ENCODE results near the gene ATG13. TPM values are rescaled to one million over a fixed set of nuclear protein-coding genes. Genes with fewer than 3 reads are reported as not detected.

ATG13 gene
- polyA plus RNA-seq, 1 of the 3 experiments (the other 2 are of a cell fraction), result 39.4 TPM

DNA sequence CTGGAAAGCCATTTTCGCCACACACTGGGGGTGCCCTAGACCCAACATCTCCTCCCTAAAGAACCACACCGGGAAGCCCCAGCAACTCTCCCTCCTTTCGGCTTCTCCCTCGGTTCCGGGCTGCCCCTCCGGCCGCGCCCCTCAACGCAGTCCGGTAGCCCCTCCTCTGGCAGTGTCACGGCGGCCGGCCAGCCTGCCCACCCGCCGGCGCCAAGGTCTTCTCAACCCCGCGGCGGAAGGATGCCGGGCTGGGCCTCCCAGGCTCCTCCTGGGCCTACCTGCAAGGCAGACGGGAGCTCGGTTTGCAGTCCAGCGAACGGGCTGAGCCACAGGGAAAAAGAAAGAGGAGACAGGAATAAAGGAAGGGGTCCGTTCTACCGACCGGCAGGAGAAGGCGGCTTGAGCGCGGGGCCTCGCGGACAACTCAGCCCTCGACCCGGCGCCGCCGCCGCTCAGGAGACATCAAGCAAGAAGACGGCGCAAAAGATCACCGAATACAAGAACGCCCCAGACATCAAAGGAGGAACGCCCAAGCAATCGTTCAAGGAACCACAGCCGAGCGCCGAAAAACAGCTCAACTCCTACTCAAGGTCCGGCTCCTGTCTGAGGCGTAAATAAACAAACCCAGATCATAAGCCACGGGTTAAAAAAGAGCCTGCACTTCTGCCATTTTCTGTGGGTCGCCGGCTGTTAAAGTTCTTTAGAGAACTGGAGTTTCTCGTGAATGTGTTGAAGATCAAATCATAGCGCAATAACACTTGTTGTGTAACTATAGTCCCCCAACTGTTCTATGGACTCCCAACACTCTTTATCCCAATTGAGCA, 23.6 kb upstream of the ATG13 start, which contains the start of gene AMBRA1 (continued):
- TF ChIP-seq, protein P1, sequence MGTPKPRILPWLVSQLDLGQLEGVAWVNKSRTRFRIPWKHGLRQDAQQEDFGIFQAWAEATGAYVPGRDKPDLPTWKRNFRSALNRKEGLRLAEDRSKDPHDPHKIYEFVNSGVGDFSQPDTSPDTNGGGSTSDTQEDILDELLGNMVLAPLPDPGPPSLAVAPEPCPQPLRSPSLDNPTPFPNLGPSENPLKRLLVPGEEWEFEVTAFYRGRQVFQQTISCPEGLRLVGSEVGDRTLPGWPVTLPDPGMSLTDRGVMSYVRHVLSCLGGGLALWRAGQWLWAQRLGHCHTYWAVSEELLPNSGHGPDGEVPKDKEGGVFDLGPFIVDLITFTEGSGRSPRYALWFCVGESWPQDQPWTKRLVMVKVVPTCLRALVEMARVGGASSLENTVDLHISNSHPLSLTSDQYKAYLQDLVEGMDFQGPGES (IDR thresholded peaks at IDR 0.05; ENCODE audit: low read depth, low read length), result no peak
- no peak for TF ChIP-seq EZH2phosphoT487 (IDR thresholded peaks at IDR 0.05; ENCODE audit: borderline replicate concordance, low read depth)
- TF ChIP-seq, protein P2, sequence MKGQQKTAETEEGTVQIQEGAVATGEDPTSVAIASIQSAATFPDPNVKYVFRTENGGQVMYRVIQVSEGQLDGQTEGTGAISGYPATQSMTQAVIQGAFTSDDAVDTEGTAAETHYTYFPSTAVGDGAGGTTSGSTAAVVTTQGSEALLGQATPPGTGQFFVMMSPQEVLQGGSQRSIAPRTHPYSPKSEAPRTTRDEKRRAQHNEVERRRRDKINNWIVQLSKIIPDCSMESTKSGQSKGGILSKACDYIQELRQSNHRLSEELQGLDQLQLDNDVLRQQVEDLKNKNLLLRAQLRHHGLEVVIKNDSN (IDR thresholded peaks at IDR 0.05; ENCODE audit: borderline replicate concordance, low read depth), result no peak
- no peak for TF ChIP-seq RAD21 (IDR thresholded peaks at IDR 0.05; ENCODE audit: low read length)
- peak; percentile 85 for TF ChIP-seq MAX (IDR thresholded peaks at IDR 0.05; ENCODE audit: low read depth)
- TF ChIP-seq FOXM1 (IDR thresholded peaks at IDR 0.05; ENCODE audit: low read depth), result no peak
- TF ChIP-seq NRF1 (IDR thresholded peaks at IDR 0.05; ENCODE audit: low read depth, low read length), result no peak
- no peak for TF ChIP-seq RCOR1 (IDR thresholded peaks at IDR 0.05; ENCODE audit: low read length)
- TF ChIP-seq, protein P3, sequence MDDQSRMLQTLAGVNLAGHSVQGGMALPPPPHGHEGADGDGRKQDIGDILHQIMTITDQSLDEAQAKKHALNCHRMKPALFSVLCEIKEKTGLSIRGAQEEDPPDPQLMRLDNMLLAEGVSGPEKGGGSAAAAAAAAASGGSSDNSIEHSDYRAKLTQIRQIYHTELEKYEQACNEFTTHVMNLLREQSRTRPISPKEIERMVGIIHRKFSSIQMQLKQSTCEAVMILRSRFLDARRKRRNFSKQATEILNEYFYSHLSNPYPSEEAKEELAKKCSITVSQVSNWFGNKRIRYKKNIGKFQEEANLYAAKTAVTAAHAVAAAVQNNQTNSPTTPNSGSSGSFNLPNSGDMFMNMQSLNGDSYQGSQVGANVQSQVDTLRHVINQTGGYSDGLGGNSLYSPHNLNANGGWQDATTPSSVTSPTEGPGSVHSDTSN (IDR thresholded peaks at IDR 0.05), result peak; percentile 37
- TF ChIP-seq, protein P4, sequence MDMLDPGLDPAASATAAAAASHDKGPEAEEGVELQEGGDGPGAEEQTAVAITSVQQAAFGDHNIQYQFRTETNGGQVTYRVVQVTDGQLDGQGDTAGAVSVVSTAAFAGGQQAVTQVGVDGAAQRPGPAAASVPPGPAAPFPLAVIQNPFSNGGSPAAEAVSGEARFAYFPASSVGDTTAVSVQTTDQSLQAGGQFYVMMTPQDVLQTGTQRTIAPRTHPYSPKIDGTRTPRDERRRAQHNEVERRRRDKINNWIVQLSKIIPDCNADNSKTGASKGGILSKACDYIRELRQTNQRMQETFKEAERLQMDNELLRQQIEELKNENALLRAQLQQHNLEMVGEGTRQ (IDR thresholded peaks at IDR 0.05; ENCODE audit: borderline replicate concordance, low read depth, low read length), result no peak
- TF ChIP-seq RXRA (IDR thresholded peaks at IDR 0.05; ENCODE audit: borderline replicate concordance, low read depth), result no peak
- peak; percentile 46; the same call in 1 of the 2 replicates for TF ChIP-seq MXI1 (IDR thresholded peaks at IDR 0.05; ENCODE audit: low read depth, low read length)
- peak; percentile 84 for TF ChIP-seq POLR2AphosphoS5 (IDR thresholded peaks at IDR 0.05; ENCODE audit: low read depth, low read length)
- no peak; the same call in 1 of the 2 replicates for TF ChIP-seq FOSL2 (IDR thresholded peaks at IDR 0.05; ENCODE audit: borderline replicate concordance, low read depth)
- peak; percentile 70; the same call in 1 of the 2 replicates for TF ChIP-seq REST (IDR thresholded peaks at IDR 0.05; ENCODE audit: low read depth, low read length)
- TF ChIP-seq EP300 (IDR thresholded peaks at IDR 0.05; ENCODE audit: borderline replicate concordance in 1 of 2, low read depth in 1 of 2, low read length in 1 of 2), result no peak

All from SK-N-SH (cell line).